ENCODE results near the gene CALD1.

- TF ChIP-seq CTCF (IDR thresholded peaks at IDR 0.05): no peak
- no peak for TF ChIP-seq EP300 (IDR thresholded peaks at IDR 0.05; ENCODE audit: low read depth)
- no peak for TF ChIP-seq POLR2A (IDR thresholded peaks at IDR 0.05)
- TF ChIP-seq POLR2AphosphoS5 (IDR thresholded peaks at IDR 0.05): no peak
Observed at GRCh38 chr7:134825666-134826065, 46.2 kb downstream of the CALD1 start.
